K562 (cell line): ENCODE results near the gene DPH2. TPM values are rescaled to one million over a fixed set of nuclear protein-coding genes. Genes with fewer than 3 reads are reported as not detected.

Experiments used
- EP400 ChIP-seq: fragments of 450-650 bp; IDR thresholded peaks from 2 replicates; pipeline ENCODE4 v1.6.1; 2017; ENCODE audit warnings: antibody characterized with exemption, mild to moderate bottlenecking, moderate library complexity
- GABPB1 ChIP-seq: sonication (generic); formaldehyde crosslinking; IDR thresholded peaks from 2 replicates; pipeline ENCODE4 v1.8.0; 2022; ENCODE audit warnings: mild to moderate bottlenecking, missing genetic modification reagents
- KAT7 ChIP-seq: sonication (generic); formaldehyde crosslinking; IDR thresholded peaks from 2 replicates; pipeline ENCODE4 v1.8.0; 2022; ENCODE audit warnings: missing genetic modification reagents, mild to moderate bottlenecking, borderline replicate concordance
- MAFK ChIP-seq: IDR thresholded peaks from 2 replicates; pipeline ENCODE4 v1.6.1; 2011; ENCODE audit warnings: low read length, improper control_type of control experiment
- PCBP1 ChIP-seq: fragments of 200-400 bp; formaldehyde crosslinking; IDR thresholded peaks from 2 replicates; pipeline ENCODE4 v1.6.1; 2018; ENCODE audit warnings: mild to moderate bottlenecking, low read depth, low read length; ENCODE audit not compliant: poor library complexity, severe bottlenecking
- POLR2A ChIP-seq: fragments of 450-650 bp; conservative IDR thresholded peaks from 2 replicates; pipeline ENCODE4 v1.6.1; 2016
- SAFB2 ChIP-seq: fragments of 200-400 bp; formaldehyde crosslinking; IDR thresholded peaks from 2 replicates; pipeline ENCODE4 v1.6.1; 2018; ENCODE audit warnings: borderline replicate concordance, low read length, low read depth, moderate library complexity; ENCODE audit not compliant: severe bottlenecking
- SMAD1 ChIP-seq: fragments of 150-350 bp; IDR thresholded peaks from 2 replicates; pipeline ENCODE4 v1.6.1; 2014; ENCODE audit warnings: low read length, low read depth; ENCODE audit not compliant: partially characterized antibody
- SMC3 ChIP-seq: conservative IDR thresholded peaks from 2 replicates; pipeline ENCODE4 v1.6.1; 2011; ENCODE audit warnings: low read depth, low read length, improper control_type of control experiment; ENCODE audit not compliant: insufficient read depth
- SNRNP70 ChIP-seq: fragments of 200-400 bp; formaldehyde crosslinking; optimal IDR thresholded peaks from 2 replicates; pipeline ENCODE3; 2017; ENCODE audit warnings: low read depth, low read length
- ZBTB7A ChIP-seq: IDR thresholded peaks from 2 replicates; pipeline ENCODE4 v1.6.1; 2011; ENCODE audit warnings: low read depth, mild to moderate bottlenecking, low read length, moderate library complexity, borderline replicate concordance; ENCODE audit not compliant: control insufficient read depth
- ZFP1 ChIP-seq: fragments of 450-650 bp; formaldehyde crosslinking; IDR thresholded peaks from 2 replicates; pipeline ENCODE4 v1.4.0; 2020; ENCODE audit warnings: mild to moderate bottlenecking, mixed read lengths
- polyA plus RNA-seq, 8 experiments: library from polyadenylated mRNA; depleted of rRNA in 4 of 8; stranded (reverse) in 5 of 8; unstranded in 3 of 8; fragments of >200 nt; fragmentation: Nextera tagmentation in 2 of 8; fragmentation: Illumina TruSeq in 1 of 8; extraction: Ambion mirVana in 2 of 8; extraction: Trizol in 1 of 8; gene quantifications; 2 replicates each; pipeline versions ENCODE4 v1.2.1 to v1.2.3, GENCODE V29; 2011 to 2014; ENCODE audit warnings: inconsistent platforms in 1 of 8, missing spikeins in 1 of 8
- total RNA-seq, 7 experiments: library from RNA; depleted of rRNA in 6 of 7; stranded (reverse); fragments of >200 nt in 6 of 7; fragmentation: Illumina TruSeq in 2 of 7; extraction: Trizol in 2 of 7; gene quantifications; 2 replicates each; pipeline versions ENCODE4 v1.2.1 to v1.2.3, GENCODE V29; 2011 to 2021; ENCODE audit warnings: low replicate concordance in 1 of 7
- TF ChIP-seq, protein P1 (sequence below): conservative IDR thresholded peaks from 2 replicates; pipeline ENCODE4 v1.6.1; 2011; ENCODE audit warnings: low read depth, mild to moderate bottlenecking, low read length; ENCODE audit not compliant: control insufficient read depth
- TF ChIP-seq, protein P2 (sequence below): fragments of 250-450 bp; sonication (Bioruptor Pico); IDR thresholded peaks from 2 replicates; pipeline ENCODE4 v1.5.0; 2020; ENCODE audit warnings: mild to moderate bottlenecking, borderline replicate concordance
- TF ChIP-seq, protein P3 (sequence below): sonication (generic); formaldehyde crosslinking; IDR thresholded peaks from 2 replicates; pipeline ENCODE4 v1.8.1; 2023; ENCODE audit warnings: mild to moderate bottlenecking, missing genetic modification reagents, moderate library complexity
- TF ChIP-seq, protein P4 (sequence below): sonication (generic); formaldehyde crosslinking; IDR thresholded peaks from 2 replicates; pipeline ENCODE4 v1.4.0; 2020; ENCODE audit warnings: mild to moderate bottlenecking, missing genetic modification reagents
- TF ChIP-seq, protein P5 (sequence below): fragments of 450-650 bp; IDR thresholded peaks from 2 replicates; pipeline ENCODE4 v1.6.1; 2016; ENCODE audit warnings: mild to moderate bottlenecking
- TF ChIP-seq, protein P6 (sequence below), 2 experiments: fragments of 250-450 bp in 1 of 2; fragments of 450-650 bp in 1 of 2; sonication (Bioruptor Pico) in 1 of 2; IDR thresholded peaks; 2 replicates each; pipeline versions ENCODE4 v1.6.1 to v1.8.0; 2016 to 2021; ENCODE audit warnings: mild to moderate bottlenecking in 2 of 2, moderate library complexity in 2 of 2, missing compliant biosample characterization in 1 of 2, missing genetic modification characterization in 1 of 2

The DPH2 gene
- total and polyA plus RNA-seq, 9 of the 15 experiments (the other 6 are each of a cell fraction or from before 2014, with no cell fraction given) = 17.9 to 94.1 (median 68.1) TPM

DNA sequence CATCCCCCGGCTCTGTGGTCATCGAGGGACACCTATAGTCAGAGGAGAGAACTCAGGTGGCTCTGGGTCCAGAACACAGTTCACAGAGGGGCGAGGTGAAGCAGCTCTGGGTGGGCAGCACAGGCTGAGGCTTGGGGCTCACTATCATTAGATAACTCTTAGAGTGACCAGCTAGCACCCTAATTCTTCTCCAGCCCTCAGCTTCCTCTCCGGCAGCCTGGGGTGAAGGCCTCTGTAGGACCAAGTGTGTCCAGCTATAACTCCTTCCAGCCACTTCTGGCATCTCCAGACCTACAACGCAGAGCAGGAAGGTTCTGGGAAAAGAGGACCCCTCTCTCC, 34.9 kb upstream of the DPH2 start (continued):
- TF ChIP-seq, protein P1, sequence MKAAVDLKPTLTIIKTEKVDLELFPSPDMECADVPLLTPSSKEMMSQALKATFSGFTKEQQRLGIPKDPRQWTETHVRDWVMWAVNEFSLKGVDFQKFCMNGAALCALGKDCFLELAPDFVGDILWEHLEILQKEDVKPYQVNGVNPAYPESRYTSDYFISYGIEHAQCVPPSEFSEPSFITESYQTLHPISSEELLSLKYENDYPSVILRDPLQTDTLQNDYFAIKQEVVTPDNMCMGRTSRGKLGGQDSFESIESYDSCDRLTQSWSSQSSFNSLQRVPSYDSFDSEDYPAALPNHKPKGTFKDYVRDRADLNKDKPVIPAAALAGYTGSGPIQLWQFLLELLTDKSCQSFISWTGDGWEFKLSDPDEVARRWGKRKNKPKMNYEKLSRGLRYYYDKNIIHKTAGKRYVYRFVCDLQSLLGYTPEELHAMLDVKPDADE = 0 out of 2 replicates have a peak, but pooled peaks have one; percentile 5
- no peak for TF ChIP-seq EP400
- no peak for TF ChIP-seq SMC3
- TF ChIP-seq, protein P2, sequence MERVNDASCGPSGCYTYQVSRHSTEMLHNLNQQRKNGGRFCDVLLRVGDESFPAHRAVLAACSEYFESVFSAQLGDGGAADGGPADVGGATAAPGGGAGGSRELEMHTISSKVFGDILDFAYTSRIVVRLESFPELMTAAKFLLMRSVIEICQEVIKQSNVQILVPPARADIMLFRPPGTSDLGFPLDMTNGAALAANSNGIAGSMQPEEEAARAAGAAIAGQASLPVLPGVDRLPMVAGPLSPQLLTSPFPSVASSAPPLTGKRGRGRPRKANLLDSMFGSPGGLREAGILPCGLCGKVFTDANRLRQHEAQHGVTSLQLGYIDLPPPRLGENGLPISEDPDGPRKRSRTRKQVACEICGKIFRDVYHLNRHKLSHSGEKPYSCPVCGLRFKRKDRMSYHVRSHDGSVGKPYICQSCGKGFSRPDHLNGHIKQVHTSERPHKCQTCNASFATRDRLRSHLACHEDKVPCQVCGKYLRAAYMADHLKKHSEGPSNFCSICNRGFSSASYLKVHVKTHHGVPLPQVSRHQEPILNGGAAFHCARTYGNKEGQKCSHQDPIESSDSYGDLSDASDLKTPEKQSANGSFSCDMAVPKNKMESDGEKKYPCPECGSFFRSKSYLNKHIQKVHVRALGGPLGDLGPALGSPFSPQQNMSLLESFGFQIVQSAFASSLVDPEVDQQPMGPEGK (CRISPR knock-in tag) = no peak
- TF ChIP-seq MAFK = no peak
- TF ChIP-seq, protein P3, sequence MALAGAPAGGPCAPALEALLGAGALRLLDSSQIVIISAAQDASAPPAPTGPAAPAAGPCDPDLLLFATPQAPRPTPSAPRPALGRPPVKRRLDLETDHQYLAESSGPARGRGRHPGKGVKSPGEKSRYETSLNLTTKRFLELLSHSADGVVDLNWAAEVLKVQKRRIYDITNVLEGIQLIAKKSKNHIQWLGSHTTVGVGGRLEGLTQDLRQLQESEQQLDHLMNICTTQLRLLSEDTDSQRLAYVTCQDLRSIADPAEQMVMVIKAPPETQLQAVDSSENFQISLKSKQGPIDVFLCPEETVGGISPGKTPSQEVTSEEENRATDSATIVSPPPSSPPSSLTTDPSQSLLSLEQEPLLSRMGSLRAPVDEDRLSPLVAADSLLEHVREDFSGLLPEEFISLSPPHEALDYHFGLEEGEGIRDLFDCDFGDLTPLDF (CRISPR knock-in tag) = no peak
- TF ChIP-seq, protein P4, sequence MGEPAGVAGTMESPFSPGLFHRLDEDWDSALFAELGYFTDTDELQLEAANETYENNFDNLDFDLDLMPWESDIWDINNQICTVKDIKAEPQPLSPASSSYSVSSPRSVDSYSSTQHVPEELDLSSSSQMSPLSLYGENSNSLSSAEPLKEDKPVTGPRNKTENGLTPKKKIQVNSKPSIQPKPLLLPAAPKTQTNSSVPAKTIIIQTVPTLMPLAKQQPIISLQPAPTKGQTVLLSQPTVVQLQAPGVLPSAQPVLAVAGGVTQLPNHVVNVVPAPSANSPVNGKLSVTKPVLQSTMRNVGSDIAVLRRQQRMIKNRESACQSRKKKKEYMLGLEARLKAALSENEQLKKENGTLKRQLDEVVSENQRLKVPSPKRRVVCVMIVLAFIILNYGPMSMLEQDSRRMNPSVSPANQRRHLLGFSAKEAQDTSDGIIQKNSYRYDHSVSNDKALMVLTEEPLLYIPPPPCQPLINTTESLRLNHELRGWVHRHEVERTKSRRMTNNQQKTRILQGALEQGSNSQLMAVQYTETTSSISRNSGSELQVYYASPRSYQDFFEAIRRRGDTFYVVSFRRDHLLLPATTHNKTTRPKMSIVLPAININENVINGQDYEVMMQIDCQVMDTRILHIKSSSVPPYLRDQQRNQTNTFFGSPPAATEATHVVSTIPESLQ = no peak
- no peak for TF ChIP-seq SAFB2
- TF ChIP-seq GABPB1 (CRISPR knock-in tag) = peak; percentile 56; the same call in 1 of the 2 replicates
- no peak for TF ChIP-seq POLR2A
- TF ChIP-seq ZBTB7A = no peak
- TF ChIP-seq, protein P5, sequence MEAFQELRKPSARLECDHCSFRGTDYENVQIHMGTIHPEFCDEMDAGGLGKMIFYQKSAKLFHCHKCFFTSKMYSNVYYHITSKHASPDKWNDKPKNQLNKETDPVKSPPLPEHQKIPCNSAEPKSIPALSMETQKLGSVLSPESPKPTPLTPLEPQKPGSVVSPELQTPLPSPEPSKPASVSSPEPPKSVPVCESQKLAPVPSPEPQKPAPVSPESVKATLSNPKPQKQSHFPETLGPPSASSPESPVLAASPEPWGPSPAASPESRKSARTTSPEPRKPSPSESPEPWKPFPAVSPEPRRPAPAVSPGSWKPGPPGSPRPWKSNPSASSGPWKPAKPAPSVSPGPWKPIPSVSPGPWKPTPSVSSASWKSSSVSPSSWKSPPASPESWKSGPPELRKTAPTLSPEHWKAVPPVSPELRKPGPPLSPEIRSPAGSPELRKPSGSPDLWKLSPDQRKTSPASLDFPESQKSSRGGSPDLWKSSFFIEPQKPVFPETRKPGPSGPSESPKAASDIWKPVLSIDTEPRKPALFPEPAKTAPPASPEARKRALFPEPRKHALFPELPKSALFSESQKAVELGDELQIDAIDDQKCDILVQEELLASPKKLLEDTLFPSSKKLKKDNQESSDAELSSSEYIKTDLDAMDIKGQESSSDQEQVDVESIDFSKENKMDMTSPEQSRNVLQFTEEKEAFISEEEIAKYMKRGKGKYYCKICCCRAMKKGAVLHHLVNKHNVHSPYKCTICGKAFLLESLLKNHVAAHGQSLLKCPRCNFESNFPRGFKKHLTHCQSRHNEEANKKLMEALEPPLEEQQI = no peak
- TF ChIP-seq, protein P6, sequence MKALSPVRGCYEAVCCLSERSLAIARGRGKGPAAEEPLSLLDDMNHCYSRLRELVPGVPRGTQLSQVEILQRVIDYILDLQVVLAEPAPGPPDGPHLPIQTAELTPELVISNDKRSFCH (CRISPR knock-in tag; IDR thresholded peaks at IDR 0.05) = no peak
- TF ChIP-seq, protein P6 (tag; IDR thresholded peaks at IDR 0.05) = 0 out of 2 replicates have a peak, but pooled peaks have one; percentile 2
- no peak for TF ChIP-seq SNRNP70
- no peak for TF ChIP-seq SMAD1
- TF ChIP-seq ZFP1 (CRISPR knock-in tag) = no peak
- 0 out of 2 replicates have a peak, but pooled peaks have one; percentile 39 for TF ChIP-seq KAT7
- no peak for TF ChIP-seq PCBP1
